Mucosa of stomach (tissue), 1 donor: Measurements from ENCODE around the gene ITPR1.

Source experiments
- H3K27me3 ChIP-seq: one replicate; pipeline ENCODE4 v1.7.0; 2013; ENCODE audit warnings: mild to moderate bottlenecking, low read length; ENCODE audit not compliant: control insufficient read depth, insufficient read depth
- H3K36me3 ChIP-seq: one replicate; pipeline ENCODE4 v1.7.0; 2013; ENCODE audit warnings: low read length; ENCODE audit not compliant: control insufficient read depth, insufficient read depth
- H3K4me1 ChIP-seq: one replicate; pipeline ENCODE4 v1.7.0; 2013; ENCODE audit warnings: mild to moderate bottlenecking, low read length; ENCODE audit not compliant: control insufficient read depth, insufficient read depth
- H3K4me3 ChIP-seq: one replicate; pipeline ENCODE4 v1.7.0; 2013; ENCODE audit warnings: low read length
- H3K9ac ChIP-seq: one replicate; pipeline ENCODE4 v1.7.0; 2013; ENCODE audit warnings: mild to moderate bottlenecking, low read length, moderate library complexity
- H3K9me3 ChIP-seq: one replicate; pipeline ENCODE4 v1.7.0; 2013; ENCODE audit warnings: mild to moderate bottlenecking, low read length, moderate library complexity; ENCODE audit not compliant: control insufficient read depth
- donor health status: Pancreatic carcinoma.

The ITPR1 gene

DNA sequence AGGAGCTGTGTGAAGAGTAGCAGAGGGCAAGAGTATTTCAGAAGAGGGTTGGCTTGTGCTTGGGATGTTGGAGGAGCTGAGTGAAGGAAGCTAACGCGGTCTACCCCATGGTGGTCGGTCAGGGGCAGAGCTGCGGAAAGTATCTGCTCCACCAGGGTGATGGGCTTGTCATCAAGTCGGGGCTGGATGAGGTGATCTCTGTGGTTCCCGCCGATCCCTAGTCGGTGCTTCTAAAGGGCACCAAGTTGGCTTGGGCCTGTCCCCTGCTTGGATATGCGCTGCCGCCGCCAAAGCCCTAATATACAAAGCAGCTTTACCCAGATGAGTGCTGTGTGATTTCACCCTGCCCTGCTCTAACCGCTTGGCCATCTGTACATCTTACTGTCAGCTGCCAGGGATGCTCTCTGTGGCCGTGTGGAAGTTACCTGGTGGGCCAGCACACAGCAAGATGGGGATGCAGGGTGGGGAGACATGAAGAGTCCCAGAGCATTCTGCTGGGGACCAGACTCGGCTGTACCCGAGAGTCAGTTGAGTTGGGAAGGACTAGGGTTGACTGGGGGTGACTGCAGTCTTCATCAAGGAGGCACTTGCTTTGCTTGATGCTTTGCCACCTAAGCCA lies 260.0 kb downstream of the ITPR1 start:
- Histone ChIP-seq H3K36me3 (no peaks in the 10 kb centered on the region), H3K9ac (no peak overlapping the region), H3K27me3 (no peaks in the 10 kb centered on the region), H3K9me3 (no peaks in the 10 kb centered on the region), H3K4me3 (no peak overlapping the region), H3K4me1 (peaks cover 35% of the 10 kb centered on the region)

DNA sequence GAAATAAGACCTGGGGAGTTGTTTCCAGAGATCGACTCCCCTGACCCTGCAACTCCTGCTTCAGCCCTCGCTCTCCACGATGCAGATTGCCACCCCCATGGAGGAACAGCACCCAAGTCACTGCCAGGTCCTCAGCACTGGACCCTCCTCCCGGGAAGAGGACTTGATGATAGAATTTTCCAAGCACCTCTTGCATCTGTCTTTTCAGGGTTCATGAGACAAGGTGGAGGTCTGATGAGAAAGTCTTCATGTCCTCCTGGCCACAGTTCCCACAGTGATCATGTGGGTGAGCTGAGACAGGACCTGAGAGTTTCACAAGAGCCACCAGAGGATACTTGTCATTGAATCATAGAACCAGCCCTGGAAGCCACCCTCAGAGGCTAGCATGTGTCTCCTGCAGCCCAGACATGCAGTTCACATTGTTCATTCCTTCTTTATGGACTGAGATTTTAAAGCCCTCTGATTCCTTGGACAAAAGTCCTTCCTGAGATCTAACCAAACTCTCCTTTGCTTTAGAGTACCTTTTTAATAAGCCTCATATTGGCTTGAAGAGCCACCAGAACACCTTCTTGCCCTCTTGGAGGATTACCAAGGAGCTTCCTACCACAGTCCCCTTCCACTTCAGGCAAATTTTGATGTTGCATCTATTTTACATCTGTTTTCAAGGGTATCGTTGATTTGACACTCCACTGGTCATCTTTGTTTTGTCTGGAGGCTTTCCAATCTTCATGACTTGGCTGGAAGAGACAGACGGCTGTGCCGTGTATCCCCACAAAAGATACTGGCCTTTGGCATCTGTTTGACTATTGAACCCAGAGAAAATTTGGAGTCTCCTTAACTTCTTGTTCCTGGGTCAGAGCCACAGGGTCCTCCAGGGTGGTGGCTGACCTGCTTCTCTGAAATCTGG lies 261.3 kb downstream of the ITPR1 start:
- no peaks in the 10 kb centered on the region for H3K27me3 ChIP-seq
- no peaks in the 10 kb centered on the region for H3K9me3 ChIP-seq
- H3K4me3 ChIP-seq, result no peak overlapping the region
- H3K4me1 ChIP-seq, result peaks cover 26% of the 10 kb centered on the region
- H3K36me3 ChIP-seq, result no peaks in the 10 kb centered on the region
- no peak overlapping the region for H3K9ac ChIP-seq

DNA sequence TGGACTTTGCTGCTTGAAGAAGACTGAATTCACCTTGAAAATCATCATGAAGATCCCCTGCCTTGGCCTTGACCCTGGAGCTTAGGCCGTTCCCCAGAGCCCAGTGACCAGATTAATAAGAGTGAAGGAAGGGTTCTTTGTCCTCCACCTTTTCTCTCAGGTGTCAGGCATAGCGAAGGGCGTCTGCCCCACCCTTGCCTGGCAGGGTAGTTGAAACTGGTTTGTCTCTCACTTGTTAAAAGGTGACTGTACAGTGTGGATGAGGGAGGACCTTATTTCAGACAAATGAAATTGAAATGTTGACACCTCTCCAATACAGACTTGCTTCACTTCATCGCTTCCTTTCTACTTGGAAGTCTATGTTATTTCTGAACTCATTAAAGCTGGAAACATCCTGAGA lies 262.4 kb downstream of the ITPR1 start:
- no peak overlapping the region for H3K9ac ChIP-seq
- H3K36me3 ChIP-seq, result no peaks in the 10 kb centered on the region
- no peak overlapping the region for H3K4me3 ChIP-seq
- no peaks in the 10 kb centered on the region for H3K27me3 ChIP-seq
- no peaks in the 10 kb centered on the region for H3K9me3 ChIP-seq
- H3K4me1 ChIP-seq, result peaks cover 19% of the 10 kb centered on the region

DNA sequence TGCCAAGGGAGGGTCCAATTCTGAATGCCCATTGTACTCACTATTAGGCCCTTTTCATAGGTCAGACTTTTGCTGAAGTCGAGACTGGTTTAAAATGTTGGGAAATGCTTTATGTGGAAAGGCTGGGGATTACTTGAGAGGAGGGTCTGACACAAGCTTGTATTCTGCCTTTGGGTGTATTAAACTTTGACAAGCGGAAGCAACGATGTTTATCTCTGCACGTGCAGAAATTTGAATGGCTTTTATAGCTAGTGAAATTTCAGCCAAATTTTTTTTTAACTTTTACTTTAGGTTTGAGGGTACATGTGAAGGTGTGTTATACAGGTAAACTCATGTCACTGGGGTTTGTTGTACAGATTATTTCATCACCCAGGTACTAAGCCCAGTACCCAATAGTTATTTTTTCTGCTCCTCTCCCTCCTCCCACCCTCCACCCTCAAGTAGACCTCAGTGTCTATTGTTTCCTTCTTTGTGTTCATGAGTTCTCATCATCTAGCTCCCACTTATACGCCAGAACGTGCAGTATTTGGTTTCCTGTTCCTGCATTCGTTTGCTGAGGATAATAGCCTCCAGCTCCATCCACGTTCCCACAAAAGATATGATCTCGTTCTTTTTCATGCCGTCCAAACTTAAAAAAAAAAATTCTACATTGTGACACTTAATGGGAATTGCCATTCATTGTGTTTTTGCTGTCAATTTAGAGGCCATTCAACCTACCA lies 263.1 kb downstream of the ITPR1 start:
- no peak overlapping the region for H3K4me3 ChIP-seq
- H3K9me3 ChIP-seq, result no peaks in the 10 kb centered on the region
- H3K27me3 ChIP-seq, result no peaks in the 10 kb centered on the region
- peaks cover 13% of the 10 kb centered on the region for H3K4me1 ChIP-seq
- H3K36me3 ChIP-seq, result no peaks in the 10 kb centered on the region
- no peak overlapping the region for H3K9ac ChIP-seq

DNA sequence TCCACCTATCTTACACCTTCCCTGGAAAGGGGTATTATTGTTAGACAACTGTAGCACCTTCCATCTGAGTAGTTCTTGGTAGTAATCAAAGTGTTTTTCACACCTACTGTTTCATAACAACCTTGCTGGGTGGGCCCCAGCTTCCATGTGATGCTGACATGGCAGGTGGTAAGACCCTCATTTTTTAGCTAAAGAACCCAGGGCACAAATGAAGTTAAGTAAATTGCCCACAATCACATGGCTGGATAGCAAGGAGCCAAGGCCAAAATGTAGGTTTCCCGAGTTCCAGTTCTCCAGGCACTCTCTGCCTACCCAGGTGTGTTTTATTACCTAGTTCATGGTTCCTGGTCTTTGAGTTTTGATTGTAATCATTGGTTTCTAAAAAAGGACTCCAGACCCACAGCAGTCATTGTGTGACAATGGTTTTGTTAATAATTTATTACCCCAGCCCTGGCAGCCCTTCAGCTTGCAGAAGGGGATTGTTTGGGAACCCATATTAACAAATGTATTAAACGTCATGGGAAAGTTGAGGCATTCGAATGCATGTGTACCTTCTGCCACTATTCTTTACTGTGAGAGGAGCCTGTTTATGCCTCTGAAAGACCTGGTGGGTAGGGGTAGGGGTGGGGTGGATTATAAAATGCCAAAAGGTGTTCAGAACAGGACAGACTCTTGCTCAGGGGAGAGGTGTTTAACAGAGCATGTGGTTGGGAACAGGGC lies 263.9 kb downstream of the ITPR1 start:
- H3K4me1 ChIP-seq, result peaks cover 11% of the 10 kb centered on the region
- H3K4me3 ChIP-seq, result no peak overlapping the region
- H3K36me3 ChIP-seq, result no peaks in the 10 kb centered on the region

DNA sequence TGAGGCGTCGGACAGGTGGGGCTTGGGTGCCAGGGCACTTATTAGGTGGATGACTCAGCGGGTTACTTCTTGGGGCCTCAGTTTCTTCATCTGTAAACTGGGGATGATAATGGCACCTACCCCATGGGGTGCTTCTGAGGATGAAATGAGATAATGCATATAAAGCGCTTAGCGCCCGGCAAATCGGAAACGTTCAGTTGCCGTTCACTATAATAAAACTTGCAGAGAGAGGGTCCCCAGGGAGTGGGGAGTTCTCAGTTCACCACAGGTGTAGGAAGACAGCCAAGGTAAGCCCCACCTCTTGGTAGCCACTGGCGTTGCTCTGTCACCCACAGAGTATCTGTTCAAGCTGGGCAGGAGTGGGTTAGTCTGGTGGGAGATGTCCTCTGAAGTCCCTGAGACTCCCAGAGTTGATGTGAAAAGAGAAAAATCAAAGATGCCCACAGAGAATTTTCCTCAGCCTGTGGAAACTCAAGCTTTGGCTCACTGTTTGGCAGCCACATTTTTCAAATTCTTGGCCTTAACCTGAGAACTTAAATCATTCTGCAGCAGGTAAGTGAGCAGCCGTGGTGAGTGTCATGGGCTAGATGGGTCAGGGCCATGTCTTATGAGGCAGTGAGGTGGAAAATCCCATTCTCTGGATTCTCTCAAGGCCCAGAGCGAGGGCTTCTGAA lies 264.6 kb downstream of the ITPR1 start:
- Histone ChIP-seq H3K36me3 (no peaks in the 10 kb centered on the region), H3K4me1 (peaks cover 11% of the 10 kb centered on the region), H3K4me3 (no peak overlapping the region), H3K27me3 (no peaks in the 10 kb centered on the region), H3K9ac (no peak overlapping the region), H3K9me3 (no peaks in the 10 kb centered on the region)

More for the DNA sequence above, 263.9 kb downstream of the ITPR1 start:
- Histone ChIP-seq H3K9ac (no peak overlapping the region), H3K27me3 (no peaks in the 10 kb centered on the region), H3K9me3 (no peaks in the 10 kb centered on the region)

DNA sequence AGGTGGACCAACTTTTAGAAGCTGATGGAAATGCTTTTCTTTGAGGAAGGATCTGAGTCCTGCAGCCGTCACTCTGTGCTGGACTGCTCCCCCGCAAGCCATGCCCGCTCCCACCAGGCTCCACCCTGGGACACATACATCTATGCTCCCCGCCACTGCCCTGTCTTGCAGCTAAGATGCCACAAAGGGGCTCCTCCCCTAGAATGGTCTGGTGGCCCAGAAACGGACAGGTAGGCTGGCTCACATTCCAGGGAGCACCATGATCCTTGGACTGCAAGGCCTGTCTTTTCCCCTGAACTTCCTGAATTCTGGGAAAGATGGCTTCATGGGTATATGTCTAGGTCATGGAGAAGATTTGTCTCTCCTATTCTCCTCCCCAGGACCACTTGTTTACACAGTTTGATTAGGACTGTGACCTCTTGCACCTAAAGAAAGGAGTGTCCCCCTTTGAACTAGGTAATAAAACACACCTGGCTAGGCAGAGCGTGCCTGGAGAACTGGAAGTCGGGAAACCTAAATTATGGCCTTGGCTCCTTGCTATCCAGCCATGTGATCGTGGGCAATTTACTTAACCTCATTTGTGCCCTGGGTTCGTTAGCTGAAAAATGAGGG lies 265.2 kb downstream of the ITPR1 start:
- Histone ChIP-seq H3K27me3 (no peaks in the 10 kb centered on the region), H3K36me3 (no peaks in the 10 kb centered on the region), H3K4me1 (peaks cover 11% of the 10 kb centered on the region), H3K9ac (no peak overlapping the region), H3K4me3 (no peak overlapping the region), H3K9me3 (no peaks in the 10 kb centered on the region)

DNA sequence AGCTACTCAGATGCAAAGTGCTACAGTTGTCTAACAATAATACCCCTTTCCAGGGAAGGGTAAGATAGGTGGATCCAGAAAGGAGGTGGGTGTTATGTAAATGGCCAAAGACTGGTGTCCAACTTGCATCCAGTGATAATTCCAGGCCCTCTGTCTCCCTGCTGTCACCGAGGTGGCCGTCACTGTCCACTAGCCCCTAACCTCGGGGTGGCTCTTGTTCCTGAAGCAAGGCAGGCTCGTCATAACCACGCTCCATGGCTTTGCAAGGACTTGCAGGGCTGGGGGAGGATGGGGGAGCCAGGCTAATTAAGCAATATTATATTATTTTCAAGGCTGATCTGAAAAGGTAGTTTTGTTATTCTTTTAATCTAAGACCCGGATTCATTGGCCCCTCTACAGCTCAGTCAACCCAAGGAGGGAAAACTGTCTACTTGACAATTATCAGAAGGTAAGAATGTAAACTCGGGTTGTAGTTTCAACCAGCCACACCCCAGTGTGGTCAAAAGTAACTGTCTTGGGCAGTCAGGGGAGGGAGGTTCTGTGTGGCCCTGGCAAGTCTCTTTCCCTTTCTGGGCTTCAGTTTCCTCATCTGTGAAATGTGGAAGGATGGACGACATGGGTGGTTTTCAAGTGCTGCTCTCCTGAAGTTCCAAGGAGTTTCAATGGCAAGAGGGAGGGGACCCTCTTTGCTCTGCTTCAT lies 266.0 kb downstream of the ITPR1 start:
- Histone ChIP-seq H3K9ac (no peak overlapping the region), H3K36me3 (no peaks in the 10 kb centered on the region), H3K9me3 (no peaks in the 10 kb centered on the region), H3K4me3 (no peak overlapping the region), H3K4me1 (peaks cover 11% of the 10 kb centered on the region), H3K27me3 (no peaks in the 10 kb centered on the region)

DNA sequence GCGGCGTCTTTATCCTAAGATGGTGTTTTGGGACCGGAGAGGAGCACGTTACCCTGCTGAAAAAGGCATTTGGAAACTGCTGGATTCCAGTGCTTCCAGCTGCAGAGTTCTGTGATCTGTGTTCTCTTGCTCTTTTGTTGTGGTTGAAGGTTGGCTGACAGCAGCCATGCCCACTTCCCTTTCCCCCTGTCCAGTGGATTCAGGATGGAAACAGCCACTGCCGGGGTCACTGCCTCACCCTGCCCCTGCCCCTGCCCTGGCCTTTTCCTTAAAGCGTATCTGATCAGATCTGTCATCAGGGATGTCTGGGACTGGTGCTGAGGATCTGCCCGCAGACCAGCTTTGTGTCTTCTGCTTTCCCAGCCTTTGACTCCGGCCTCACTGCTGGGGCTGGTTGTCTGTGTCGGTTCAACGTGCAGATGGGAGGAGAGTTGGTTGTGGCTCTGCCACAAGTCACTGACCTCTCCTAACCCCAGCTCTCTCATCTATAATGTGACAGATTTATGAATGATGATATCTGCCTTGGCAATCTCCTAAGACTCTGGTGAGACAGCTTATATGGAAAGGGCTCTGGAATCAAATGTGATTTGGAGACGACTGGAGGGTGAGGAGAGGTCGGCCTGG lies 266.7 kb downstream of the ITPR1 start:
- H3K4me3 ChIP-seq, result no peak overlapping the region
- H3K9ac ChIP-seq, result no peak overlapping the region
- peaks cover 11% of the 10 kb centered on the region for H3K4me1 ChIP-seq
- H3K9me3 ChIP-seq, result no peaks in the 10 kb centered on the region
- H3K36me3 ChIP-seq, result no peaks in the 10 kb centered on the region
- no peaks in the 10 kb centered on the region for H3K27me3 ChIP-seq

DNA sequence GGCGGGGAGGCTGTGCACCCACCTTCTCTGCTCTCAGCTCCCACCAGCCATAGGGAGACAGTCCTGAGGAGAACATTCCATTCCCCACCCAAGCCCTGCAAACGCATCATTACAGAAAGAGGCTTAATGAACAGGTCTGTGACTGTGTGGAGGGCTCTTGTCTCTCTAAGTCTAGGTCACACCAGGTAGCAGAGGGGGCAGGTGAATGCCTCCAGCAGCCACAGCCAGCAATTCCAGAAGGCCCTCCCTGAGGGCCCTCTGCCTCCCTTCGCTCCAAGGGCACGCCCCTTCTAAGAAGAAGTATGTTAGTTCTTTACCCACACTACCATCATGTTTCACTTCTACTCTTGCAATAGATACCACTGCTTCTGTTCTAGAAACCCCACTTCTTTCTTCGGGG lies 268.6 kb downstream of the ITPR1 start:
- H3K4me1 ChIP-seq, result peaks cover 9% of the 10 kb centered on the region
- no peaks in the 10 kb centered on the region for H3K9me3 ChIP-seq
- H3K27me3 ChIP-seq, result no peaks in the 10 kb centered on the region
- H3K4me3 ChIP-seq, result no peak overlapping the region
- no peaks in the 10 kb centered on the region for H3K36me3 ChIP-seq
- no peak overlapping the region for H3K9ac ChIP-seq
